Suprapubic skin (tissue), 4 donors: Measurements from ENCODE around the gene ASCC1. TPM values are rescaled to one million over a fixed set of nuclear protein-coding genes. Genes with fewer than 3 reads are reported as not detected.

Experiments used
- DNase-seq, 2 donors: peaks; one replicate each; pipeline ENCODE4 v3.0.0-alpha.2; 2019; ENCODE audit warnings: low spot score in 2 of 2
- H3K27ac ChIP-seq: fragments of 200-600 bp; sonication (generic); one replicate; pipeline ENCODE4 v1.5.1; 2019
- H3K27me3 ChIP-seq: fragments of 200-600 bp; sonication (generic); one replicate; pipeline ENCODE4 v1.5.1; 2019
- H3K36me3 ChIP-seq: fragments of 200-600 bp; sonication (generic); one replicate; pipeline ENCODE4 v1.5.1; 2019
- H3K4me1 ChIP-seq: fragments of 200-600 bp; sonication (generic); one replicate; pipeline ENCODE4 v1.5.1; 2019
- H3K4me3 ChIP-seq: fragments of 200-600 bp; sonication (generic); one replicate; pipeline ENCODE4 v1.5.1; 2019; ENCODE audit warnings: mild to moderate bottlenecking
- H3K9me3 ChIP-seq: fragments of 200-600 bp; sonication (generic); one replicate; pipeline ENCODE4 v1.5.1; 2019
- EP300 ChIP-seq: sonication (generic); formaldehyde crosslinking; IDR thresholded peaks from one replicate; pipeline ENCODE4 v1.6.1; 2017; ENCODE audit warnings: antibody characterized with exemption
- POLR2A ChIP-seq, 2 donors: fragments of 450-650 bp; IDR thresholded peaks; one replicate each; pipeline ENCODE4 v1.6.1; 2017; ENCODE audit warnings: antibody characterized with exemption in 2 of 2, mild to moderate bottlenecking in 2 of 2, moderate library complexity in 2 of 2
- POLR2AphosphoS5 ChIP-seq, 3 donors: sonication (generic); formaldehyde crosslinking; IDR thresholded peaks; one replicate each; pipeline ENCODE4 v1.6.1; 2017; ENCODE audit warnings: antibody characterized with exemption in 3 of 3
- WGBS: methylation state at CpG from one replicate; pipeline ENCODE4 v1.1.5; 2018; 5-methylcytosine and 5-hydroxymethylcytosine counted together
- total RNA-seq, 4 donors: library from RNA; depleted of rRNA; stranded (reverse); fragments of >200 nt; gene quantifications; one replicate each; pipeline ENCODE4 v1.1.0, GENCODE V29; 2016
- TF ChIP-seq, protein P1 (sequence below), 2 donors: fragments of 200-600 bp in 1 of 2; fragments of 450-650 bp in 1 of 2; sonication (generic) in 1 of 2; IDR thresholded peaks; one replicate each; pipeline ENCODE4 v1.5.1; 2016 to 2019; ENCODE audit warnings: antibody characterized with exemption in 2 of 2, mild to moderate bottlenecking in 1 of 2, moderate library complexity in 1 of 2

ASCC1 gene
- total RNA-seq, 4 donors from 2014 or later: 20.2 to 31.7 (median 21.2) TPM

DNA sequence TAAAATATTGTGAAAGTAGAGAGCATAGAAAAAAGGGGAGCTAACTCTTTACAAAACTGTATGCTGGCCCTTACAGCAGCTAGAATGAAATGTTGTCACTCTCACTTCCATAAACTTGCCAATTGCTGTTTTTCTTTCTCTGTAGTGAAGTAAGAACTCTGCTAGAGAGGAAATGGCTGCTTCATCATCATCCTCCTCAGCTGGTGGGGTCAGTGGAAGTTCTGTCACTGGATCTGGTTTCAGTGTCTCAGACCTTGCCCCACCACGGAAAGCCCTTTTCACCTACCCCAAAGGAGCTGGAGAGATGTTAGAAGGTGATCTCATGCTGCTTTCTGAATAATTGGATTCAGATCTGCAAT lies 7.6 kb upstream of the ASCC1 start:
- Histone ChIP-seq H3K9me3 (no peaks in the 10 kb centered on the region), H3K36me3 (peaks cover 41% of the 10 kb centered on the region), H3K27ac (peak overlapping the region; percentile 80), H3K4me3 (no peak overlapping the region), H3K4me1 (peaks cover 46% of the 10 kb centered on the region), H3K27me3 (no peaks in the 10 kb centered on the region)
- WGBS: 58% methylated on average over 1 of the region's 1 CpG
- peak in 1 of 2 donors; percentile 40 for DNase-seq
- TF ChIP-seq EP300 (no peak), POLR2AphosphoS5 (IDR thresholded peaks at IDR 0.05) (no peak), POLR2A (IDR thresholded peaks at IDR 0.05) (no peak)
- TF ChIP-seq, protein P1, sequence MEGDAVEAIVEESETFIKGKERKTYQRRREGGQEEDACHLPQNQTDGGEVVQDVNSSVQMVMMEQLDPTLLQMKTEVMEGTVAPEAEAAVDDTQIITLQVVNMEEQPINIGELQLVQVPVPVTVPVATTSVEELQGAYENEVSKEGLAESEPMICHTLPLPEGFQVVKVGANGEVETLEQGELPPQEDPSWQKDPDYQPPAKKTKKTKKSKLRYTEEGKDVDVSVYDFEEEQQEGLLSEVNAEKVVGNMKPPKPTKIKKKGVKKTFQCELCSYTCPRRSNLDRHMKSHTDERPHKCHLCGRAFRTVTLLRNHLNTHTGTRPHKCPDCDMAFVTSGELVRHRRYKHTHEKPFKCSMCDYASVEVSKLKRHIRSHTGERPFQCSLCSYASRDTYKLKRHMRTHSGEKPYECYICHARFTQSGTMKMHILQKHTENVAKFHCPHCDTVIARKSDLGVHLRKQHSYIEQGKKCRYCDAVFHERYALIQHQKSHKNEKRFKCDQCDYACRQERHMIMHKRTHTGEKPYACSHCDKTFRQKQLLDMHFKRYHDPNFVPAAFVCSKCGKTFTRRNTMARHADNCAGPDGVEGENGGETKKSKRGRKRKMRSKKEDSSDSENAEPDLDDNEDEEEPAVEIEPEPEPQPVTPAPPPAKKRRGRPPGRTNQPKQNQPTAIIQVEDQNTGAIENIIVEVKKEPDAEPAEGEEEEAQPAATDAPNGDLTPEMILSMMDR (IDR thresholded peaks at IDR 0.05): no peak

DNA sequence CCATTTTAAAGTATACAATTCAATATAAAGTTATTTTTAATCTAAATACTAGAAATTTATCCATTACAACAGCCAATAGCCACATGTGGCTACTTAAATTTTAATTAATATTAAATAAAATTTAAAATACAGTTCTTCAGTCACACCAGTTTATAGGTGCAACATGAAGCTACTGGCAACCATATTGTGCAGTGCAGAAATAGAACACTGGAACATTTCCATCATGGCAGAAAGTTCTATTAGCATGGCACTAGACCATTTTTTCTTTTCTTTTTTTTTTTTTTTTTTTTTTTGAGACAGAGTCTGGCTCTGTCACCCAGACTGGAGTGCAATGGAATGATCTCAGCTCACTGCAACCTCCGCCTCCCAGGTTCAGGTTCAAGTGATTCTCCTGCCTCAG lies 5.2 kb upstream of the ASCC1 start:
- H3K27ac ChIP-seq: no peak overlapping the region

DNA sequence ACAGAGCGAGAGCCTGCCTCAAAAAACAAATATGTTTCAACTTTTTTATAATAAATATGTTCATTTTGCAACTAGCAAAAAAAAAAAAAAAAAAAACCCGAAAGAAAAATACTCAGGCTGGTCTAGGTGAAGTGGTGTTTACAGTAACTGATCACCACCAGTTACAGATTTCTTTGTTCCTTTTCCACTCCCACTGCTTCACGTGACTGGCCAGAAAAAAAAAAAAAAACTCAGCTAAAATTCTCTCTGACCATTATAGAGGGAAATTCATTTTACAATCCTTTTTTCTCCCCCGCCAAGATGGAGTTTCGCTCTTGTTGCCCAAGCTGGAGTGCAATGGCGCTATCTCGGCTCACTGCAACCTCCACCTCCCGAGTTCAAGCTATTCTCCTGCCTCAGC lies 4.6 kb upstream of the ASCC1 start:
- H3K4me3 ChIP-seq: no peak overlapping the region
- H3K27ac ChIP-seq: no peak overlapping the region
- peaks cover 55% of the 10 kb centered on the region for H3K4me1 ChIP-seq
- WGBS: 89% methylated on average over 8 of the region's 8 CpGs
- no peaks in the 10 kb centered on the region for H3K27me3 ChIP-seq
- H3K9me3 ChIP-seq: no peaks in the 10 kb centered on the region
- H3K36me3 ChIP-seq: peaks cover 36% of the 10 kb centered on the region
- TF ChIP-seq POLR2AphosphoS5 (IDR thresholded peaks at IDR 0.05) (no peak), EP300 (no peak), POLR2A (IDR thresholded peaks at IDR 0.05) (no peak)
- TF ChIP-seq, protein P1 (IDR thresholded peaks at IDR 0.05): no peak
- no peak for DNase-seq

More for the DNA sequence above, 5.2 kb upstream of the ASCC1 start:
- Histone ChIP-seq H3K27me3 (no peaks in the 10 kb centered on the region), H3K36me3 (peaks cover 36% of the 10 kb centered on the region), H3K9me3 (no peaks in the 10 kb centered on the region), H3K4me1 (peaks cover 55% of the 10 kb centered on the region), H3K4me3 (no peak overlapping the region)
- DNase-seq: no peak
- WGBS: 62% methylated on average over 1 of the region's 1 CpG
- TF ChIP-seq, protein P1 (IDR thresholded peaks at IDR 0.05): no peak
- TF ChIP-seq EP300 (no peak), POLR2AphosphoS5 (IDR thresholded peaks at IDR 0.05) (no peak), POLR2A (IDR thresholded peaks at IDR 0.05) (no peak)

DNA sequence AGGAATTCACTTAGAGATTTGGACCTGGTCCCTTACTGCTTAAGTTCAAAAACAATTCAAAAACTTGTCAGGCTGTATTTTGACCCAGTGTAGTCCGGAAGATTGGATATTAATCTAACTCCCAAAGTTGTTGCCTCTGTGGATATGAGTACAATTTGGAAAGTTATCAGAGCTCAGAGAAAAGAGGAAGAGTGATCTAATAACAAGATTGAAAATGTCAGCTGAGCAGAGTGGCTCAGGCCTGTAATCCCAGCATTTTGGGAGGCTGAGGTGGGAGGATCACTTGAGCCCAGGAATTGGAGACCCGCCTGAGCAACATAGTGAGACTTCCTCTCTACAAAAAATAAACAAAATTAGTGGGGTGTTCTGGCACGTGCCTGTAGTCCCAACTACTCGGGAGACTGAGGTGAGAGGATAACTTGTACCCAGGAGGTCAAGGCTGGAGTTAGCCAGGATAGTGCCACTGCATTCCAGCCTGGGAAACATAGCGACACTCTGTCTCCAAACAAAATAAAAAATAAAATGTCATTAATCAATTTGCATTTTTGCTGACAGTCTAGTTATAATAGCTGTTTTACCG lies 3.2 kb upstream of the ASCC1 start:
- Histone ChIP-seq H3K36me3 (peaks cover 23% of the 10 kb centered on the region), H3K9me3 (no peaks in the 10 kb centered on the region), H3K4me3 (no peak overlapping the region), H3K27me3 (no peaks in the 10 kb centered on the region), H3K27ac (peak overlapping the region; percentile 1), H3K4me1 (peaks cover 60% of the 10 kb centered on the region)
- 70% methylated on average over 6 of the region's 6 CpGs for WGBS
- DNase-seq: no peak
- TF ChIP-seq POLR2A (IDR thresholded peaks at IDR 0.05) (no peak), POLR2AphosphoS5 (IDR thresholded peaks at IDR 0.05) (no peak), EP300 (no peak)
- TF ChIP-seq, protein P1 (IDR thresholded peaks at IDR 0.05): no peak

DNA sequence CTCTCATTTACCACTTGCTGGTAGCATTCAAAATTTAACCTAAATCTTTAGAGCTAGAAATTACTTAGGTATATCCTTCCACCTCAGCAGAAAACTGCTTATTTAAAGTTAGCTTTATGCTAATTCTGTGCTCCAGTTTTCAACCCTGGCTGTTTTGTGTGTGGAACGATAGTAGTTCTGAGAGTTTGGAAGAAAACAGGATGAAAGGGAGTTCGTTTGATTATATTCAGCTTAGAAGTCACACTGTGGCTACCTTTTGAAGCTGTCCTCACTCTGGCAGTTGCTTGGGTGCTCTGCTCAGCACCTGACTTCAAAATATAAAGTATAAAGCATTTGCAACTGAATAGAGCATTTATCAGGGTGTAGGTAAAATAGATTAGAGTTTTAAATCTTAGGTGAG lies 2.6 kb upstream of the ASCC1 start:
- Histone ChIP-seq H3K27ac (peak overlapping the region; percentile 1), H3K9me3 (no peaks in the 10 kb centered on the region), H3K36me3 (peaks cover 22% of the 10 kb centered on the region), H3K4me1 (peaks cover 54% of the 10 kb centered on the region), H3K4me3 (no peak overlapping the region), H3K27me3 (no peaks in the 10 kb centered on the region)
- TF ChIP-seq POLR2A (IDR thresholded peaks at IDR 0.05) (no peak), EP300 (no peak), POLR2AphosphoS5 (IDR thresholded peaks at IDR 0.05) (no peak)
- TF ChIP-seq, protein P1 (IDR thresholded peaks at IDR 0.05): no peak
- 32% methylated on average over 2 of the region's 2 CpGs for WGBS
- DNase-seq: no peak
